HG03469 (cell line): ENCODE results near the gene HSF2BP.
"Not testable (repeated sequence)": the region's sequence is repeated elsewhere in the genome, so short reads cannot be mapped to it uniquely, and the experiment has no call there.

ENCODE experiments used
- ATAC-seq: cut with Tn5 transposase; IDR thresholded peaks from one replicate; pipeline ENCODE4 v1.9.1; 2021; ENCODE audit warnings: mild to moderate bottlenecking, moderate library complexity, moderate number of reproducible peaks; ENCODE audit not compliant: unreplicated experiment

Gene HSF2BP

GRCh38 chr21:43659136-43660000, at the start of gene HSF2BP, which contains the start of gene RRP1B:
Gene HSF2BP (minus strand): TSS chr21:43659488. CDS start chr21:43658096, 1,392 bp downstream.
Gene RRP1B (plus strand): TSS chr21:43659560. CDS start chr21:43659665, 105 bp downstream.
- ATAC-seq = no peak

- ATAC-seq = no peak
Measured at GRCh38 chr21:43708745-43709381, 49.6 kb upstream of the HSF2BP start.

- no peak for ATAC-seq
Measured at GRCh38 chr21:43707462-43707861, 48.2 kb upstream of the HSF2BP start.

- ATAC-seq = no peak
Measured at GRCh38 chr21:43703035-43703880, 44.0 kb upstream of the HSF2BP start.

GRCh38 chr21:43702785-43703034, 43.4 kb upstream of the HSF2BP start:
- ATAC-seq = no peak

GRCh38 chr21:43701936-43702784, 42.9 kb upstream of the HSF2BP start:
- no peak for ATAC-seq

GRCh38 chr21:43699933-43700599, 40.8 kb upstream of the HSF2BP start:
- no peak for ATAC-seq

GRCh38 chr21:43699492-43699777, 40.1 kb upstream of the HSF2BP start:
- not testable (repeated sequence) for ATAC-seq

GRCh38 chr21:43697758-43698643, 38.7 kb upstream of the HSF2BP start:
- ATAC-seq = no peak

GRCh38 chr21:43696214-43696613, 36.9 kb upstream of the HSF2BP start:
- ATAC-seq = no peak

GRCh38 chr21:43694437-43695079, 35.3 kb upstream of the HSF2BP start:
- ATAC-seq = no peak

GRCh38 chr21:43693981-43694380, 34.7 kb upstream of the HSF2BP start:
- ATAC-seq = no peak

- ATAC-seq = no peak
Measured at GRCh38 chr21:43692949-43693348, 33.7 kb upstream of the HSF2BP start.

GRCh38 chr21:43691801-43692200, 32.5 kb upstream of the HSF2BP start:
- no peak for ATAC-seq

- ATAC-seq = no peak
Measured at GRCh38 chr21:43691086-43691795, 32.0 kb upstream of the HSF2BP start.

- no peak for ATAC-seq
Measured at GRCh38 chr21:43690346-43690745, 31.1 kb upstream of the HSF2BP start.

GRCh38 chr21:43689556-43690337, 30.5 kb upstream of the HSF2BP start:
- ATAC-seq = no peak
